BJ (cell line): ENCODE results near the gene ELFN1. TPM values are rescaled to one million over a fixed set of nuclear protein-coding genes. Genes with fewer than 3 reads are reported as not detected.

Source experiments
- CTCF ChIA-PET: fragments of 350-600 bp; formaldehyde crosslinking; extraction: SDS; loops from one replicate; lab custom pipeline; 2021; ENCODE audit warnings: antibody characterized with exemption, inconsistent platforms; lab: Yijun Ruan, JAX
- POLR2A ChIA-PET: fragments of 300-600 bp; sonication (Branson Sonifier 250); formaldehyde crosslinking; extraction: SDS; loops from one replicate; lab custom pipeline; 2021; ENCODE audit warnings: antibody characterized with exemption; lab: Charles Lee
- DNase-seq: peaks from one replicate; pipeline ENCODE4 v3.0.0-alpha.2; 2011; ENCODE audit warnings: low read depth
- H3K27me3 ChIP-seq: 2 replicates; pipeline ENCODE4 v1.6.0; 2011; ENCODE audit warnings: low read length; ENCODE audit not compliant: control insufficient read depth, insufficient read depth
- H3K36me3 ChIP-seq: 2 replicates; pipeline ENCODE4 v1.5.1; 2011; ENCODE audit warnings: low read length; ENCODE audit not compliant: control insufficient read depth, insufficient read depth
- H3K4me3 ChIP-seq: 2 replicates; pipeline ENCODE4 v1.5.1; 2011; ENCODE audit warnings: low read depth, mild to moderate bottlenecking, control low read depth, low read length
- polyA plus RNA-seq: library from polyadenylated mRNA; depleted of rRNA; stranded (reverse); fragments of >200 nt; gene quantifications from 2 replicates; pipeline ENCODE4 v1.2.3, GENCODE V29; 2011
- TF ChIP-seq, protein P1 (sequence below): IDR thresholded peaks from 2 replicates; pipeline ENCODE4 v1.5.1; 2011; ENCODE audit warnings: low read depth, mild to moderate bottlenecking, control low read depth, inconsistent platforms, low read length, moderate library complexity; ENCODE audit not compliant: insufficient read depth

ELFN1 gene
- polyA plus RNA-seq, 1 experiment, result 1.7 TPM

- H3K4me3 ChIP-seq, result no peak overlapping the region
- H3K36me3 ChIP-seq, result no peaks in the 10 kb centered on the region
- no peak for DNase-seq
- ChIA-PET POLR2A (no interaction called here), CTCF (interaction anchor here (0.9 kb wide), 1 partner anchor 10 kb away, joined by 3 read pairs; no protein-coding TSS in a partner anchor)
- TF ChIP-seq, protein P1, sequence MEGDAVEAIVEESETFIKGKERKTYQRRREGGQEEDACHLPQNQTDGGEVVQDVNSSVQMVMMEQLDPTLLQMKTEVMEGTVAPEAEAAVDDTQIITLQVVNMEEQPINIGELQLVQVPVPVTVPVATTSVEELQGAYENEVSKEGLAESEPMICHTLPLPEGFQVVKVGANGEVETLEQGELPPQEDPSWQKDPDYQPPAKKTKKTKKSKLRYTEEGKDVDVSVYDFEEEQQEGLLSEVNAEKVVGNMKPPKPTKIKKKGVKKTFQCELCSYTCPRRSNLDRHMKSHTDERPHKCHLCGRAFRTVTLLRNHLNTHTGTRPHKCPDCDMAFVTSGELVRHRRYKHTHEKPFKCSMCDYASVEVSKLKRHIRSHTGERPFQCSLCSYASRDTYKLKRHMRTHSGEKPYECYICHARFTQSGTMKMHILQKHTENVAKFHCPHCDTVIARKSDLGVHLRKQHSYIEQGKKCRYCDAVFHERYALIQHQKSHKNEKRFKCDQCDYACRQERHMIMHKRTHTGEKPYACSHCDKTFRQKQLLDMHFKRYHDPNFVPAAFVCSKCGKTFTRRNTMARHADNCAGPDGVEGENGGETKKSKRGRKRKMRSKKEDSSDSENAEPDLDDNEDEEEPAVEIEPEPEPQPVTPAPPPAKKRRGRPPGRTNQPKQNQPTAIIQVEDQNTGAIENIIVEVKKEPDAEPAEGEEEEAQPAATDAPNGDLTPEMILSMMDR, result no peak
- H3K27me3 ChIP-seq, result peaks cover 12% of the 10 kb centered on the region; the same call in 1 of the 2 replicates
Measured at GRCh38 chr7:1674161-1675035, 4.3 kb downstream of the ELFN1 start.

DNA sequence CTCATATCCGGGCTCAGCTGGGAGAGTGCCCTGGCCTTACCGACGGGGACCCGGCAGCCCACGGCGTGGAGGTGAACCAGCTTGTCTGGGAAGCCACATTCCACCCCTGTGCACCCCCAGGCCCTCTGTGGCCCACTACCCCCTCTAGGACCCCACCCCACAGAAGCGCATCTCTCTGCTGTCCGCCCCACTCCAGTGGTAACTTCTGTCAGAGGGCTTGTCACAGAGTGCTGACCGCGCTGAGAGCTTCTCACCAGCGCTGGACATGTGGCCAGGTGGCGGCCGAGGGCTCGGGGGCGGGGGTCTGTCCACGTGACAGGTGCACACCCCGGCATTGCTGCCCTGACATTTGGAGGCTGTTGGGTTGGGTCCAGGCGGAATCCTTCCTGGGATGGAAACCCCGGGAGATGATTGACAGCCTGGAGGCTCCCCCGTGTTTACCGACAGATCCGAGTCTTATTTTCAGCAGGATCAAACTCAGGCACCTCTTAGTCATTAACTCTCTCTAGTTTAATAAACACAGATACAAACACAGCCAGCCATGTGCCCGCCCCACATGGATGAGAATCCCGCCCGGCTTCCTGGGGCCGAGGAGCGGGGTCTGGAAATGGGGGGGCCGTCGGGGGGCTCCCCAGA, 5.1 kb downstream of the ELFN1 start:
- no peak overlapping the region for H3K4me3 ChIP-seq
- H3K27me3 ChIP-seq, result peaks cover 10% of the 10 kb centered on the region; the same call in 1 of the 2 replicates
- no peaks in the 10 kb centered on the region for H3K36me3 ChIP-seq
- TF ChIP-seq, protein P1, result no peak
- ChIA-PET POLR2A (no interaction called here), CTCF (interaction anchor here (0.9 kb wide), 1 partner anchor 9 kb away, joined by 3 read pairs; no protein-coding TSS in a partner anchor)
- no peak for DNase-seq

DNA sequence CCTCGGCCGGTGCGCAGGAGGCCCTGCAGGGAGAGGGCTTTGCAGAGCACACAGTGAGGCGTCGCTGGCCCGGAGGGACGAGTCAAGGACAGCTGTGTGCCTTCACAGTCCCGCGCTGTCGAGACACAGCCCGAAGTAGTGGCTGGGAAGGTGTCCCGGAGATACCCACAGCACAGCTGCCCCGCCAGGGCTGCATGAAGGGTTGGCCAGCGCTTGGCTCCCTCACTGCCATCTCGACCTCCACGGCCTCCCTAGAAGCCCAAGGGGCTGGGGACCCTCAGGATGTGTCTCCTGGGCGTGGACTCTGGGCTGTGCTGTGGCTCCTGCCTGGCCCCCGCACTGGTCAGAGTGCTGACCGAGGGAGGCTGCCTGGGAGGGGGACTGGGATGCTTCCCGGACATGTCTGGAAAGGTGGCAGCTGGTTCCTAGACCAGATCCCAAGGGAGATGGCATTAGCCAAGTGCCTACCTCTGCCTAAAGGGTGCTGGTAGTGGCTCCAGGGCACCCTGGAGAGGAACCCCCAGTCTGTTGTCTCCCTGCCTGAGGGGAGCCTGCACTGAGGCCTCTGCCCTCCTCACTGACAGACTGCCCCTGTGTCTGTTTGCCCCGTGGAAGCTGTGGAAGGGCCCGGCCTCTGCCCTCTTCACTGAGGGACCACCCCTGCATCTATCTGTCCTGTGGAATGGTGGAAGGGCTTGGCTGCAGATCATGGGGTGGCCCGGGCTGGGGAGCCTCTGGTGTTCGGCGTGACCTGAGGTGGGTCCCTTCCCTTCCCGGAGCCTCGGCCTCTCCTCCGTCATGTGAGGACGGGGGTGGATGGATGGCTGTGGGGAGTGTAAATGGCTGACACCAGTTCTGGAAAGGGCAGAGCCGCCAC, 5.8 kb downstream of the ELFN1 start:
- H3K27me3 ChIP-seq, result peaks cover 4% of the 10 kb centered on the region; the same call in 1 of the 2 replicates
- TF ChIP-seq, protein P1, result no peak
- H3K4me3 ChIP-seq, result no peak overlapping the region
- no peak for DNase-seq
- no peaks in the 10 kb centered on the region for H3K36me3 ChIP-seq
- CTCF ChIA-PET, result no interaction called here
- POLR2A ChIA-PET, result no interaction called here

DNA sequence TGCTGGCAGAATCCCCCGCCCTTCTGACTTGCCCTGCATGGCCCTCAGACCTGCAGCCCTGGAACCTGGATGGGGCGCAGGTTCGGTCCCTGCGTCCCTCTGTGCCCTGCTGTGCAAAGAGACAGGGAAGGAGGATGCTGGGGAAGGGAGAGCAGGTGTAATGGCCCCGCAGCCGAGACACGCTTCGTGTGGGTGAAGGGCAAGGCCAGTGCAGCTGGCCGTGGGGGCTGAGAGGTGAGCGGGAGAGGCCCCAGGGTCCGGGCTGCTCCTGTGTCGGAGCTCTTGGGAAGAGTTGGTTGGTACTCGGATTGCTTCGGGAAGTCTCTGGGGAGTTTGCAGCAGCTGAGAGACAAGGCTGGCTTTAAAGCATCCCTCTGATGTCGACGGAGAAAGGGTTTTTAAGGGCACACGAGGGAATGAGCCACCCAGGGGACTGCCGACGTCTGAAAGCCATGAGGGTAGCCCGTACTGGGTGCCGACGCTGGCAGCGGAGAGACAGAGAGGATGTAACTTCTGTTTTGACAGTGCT, 6.5 kb downstream of the ELFN1 start:
- ChIA-PET POLR2A (no interaction called here), CTCF (no interaction called here)
- Histone ChIP-seq H3K27me3 (no peaks in the 10 kb centered on the region), H3K36me3 (no peaks in the 10 kb centered on the region), H3K4me3 (no peak overlapping the region)
- TF ChIP-seq, protein P1, result no peak
- no peak for DNase-seq
